GM19395 (cell line): ENCODE data around the gene TRAF5.

Experiments used
- ATAC-seq: cut with Tn5 transposase; IDR thresholded peaks from one replicate; pipeline ENCODE4 v1.9.1; 2021; ENCODE audit warnings: mild to moderate bottlenecking, moderate library complexity; ENCODE audit not compliant: unreplicated experiment

TRAF5 gene

DNA sequence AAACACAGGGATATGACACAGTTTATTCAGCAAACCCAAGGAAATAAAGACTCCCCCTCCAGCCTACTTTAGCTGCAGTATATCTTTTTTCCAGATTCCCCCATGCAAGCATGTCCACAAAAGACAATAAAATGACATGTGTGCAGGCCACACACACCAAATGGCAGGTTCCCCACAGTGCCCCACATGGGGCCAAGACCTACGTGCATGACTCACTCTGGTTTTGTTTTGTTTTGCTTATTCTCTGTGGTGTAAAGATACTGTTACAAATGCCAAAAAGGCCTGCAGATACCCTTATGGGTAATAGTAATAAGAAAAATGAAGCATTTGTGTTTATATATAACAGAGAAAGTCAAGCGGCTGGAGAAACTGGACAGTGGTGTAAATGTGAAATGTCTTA lies 93.8 kb downstream of the TRAF5 start:
- no peak for ATAC-seq

DNA sequence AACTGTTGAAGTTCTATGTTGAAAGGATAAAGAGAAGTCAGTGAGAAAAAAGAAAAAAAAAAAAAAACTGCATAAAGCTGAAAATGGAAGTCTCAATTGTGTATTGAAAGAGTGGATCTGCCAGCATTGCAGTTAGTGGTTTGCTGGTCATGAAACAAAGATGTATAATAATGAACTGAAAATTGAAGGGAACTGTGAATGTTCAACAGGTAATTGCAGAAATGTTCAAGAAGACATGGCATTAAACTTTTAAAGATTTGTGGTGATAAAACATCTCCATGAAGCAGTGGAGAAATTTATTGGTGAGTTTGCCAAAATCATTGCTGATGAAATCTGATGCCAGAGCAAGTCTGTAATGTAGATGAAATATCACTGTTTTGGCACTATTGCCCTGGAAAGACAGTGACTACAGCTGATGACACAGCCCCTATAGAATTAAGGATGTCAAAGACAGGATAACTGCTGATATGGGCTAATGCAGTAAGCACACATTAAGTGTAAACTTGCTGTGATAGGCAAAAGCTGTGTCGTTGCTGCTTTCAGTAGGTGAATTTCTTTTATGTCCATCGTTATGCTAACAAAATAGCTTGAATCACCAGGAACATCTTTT lies 94.3 kb downstream of the TRAF5 start:
- ATAC-seq: no peak

DNA sequence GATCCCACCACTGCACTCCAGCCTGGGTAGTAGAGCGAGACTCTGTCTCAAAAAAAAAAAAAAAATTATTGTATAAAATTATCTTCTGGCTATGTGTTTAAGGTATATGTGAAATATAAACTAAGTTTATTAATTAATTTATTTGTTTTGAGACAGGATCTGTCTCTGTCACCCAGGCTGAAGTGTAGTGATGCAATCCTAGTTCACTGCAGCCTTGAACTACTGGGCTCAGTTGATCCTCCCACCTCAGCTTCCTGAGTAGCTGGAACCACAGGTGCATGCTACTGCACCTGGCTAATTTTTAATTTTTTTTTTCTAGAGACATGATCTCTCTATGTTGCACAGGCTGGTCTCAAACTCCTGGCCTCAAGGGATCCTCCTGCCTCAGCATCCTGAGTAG lies 97.4 kb downstream of the TRAF5 start:
- no peak for ATAC-seq
